Mucosa of stomach (tissue), 1 donor: ENCODE measurements around the gene CHST8.

Experiments used
- H3K27me3 ChIP-seq: one replicate; pipeline ENCODE4 v1.7.0; 2013; ENCODE audit warnings: mild to moderate bottlenecking, low read length; ENCODE audit not compliant: control insufficient read depth, insufficient read depth
- H3K36me3 ChIP-seq: one replicate; pipeline ENCODE4 v1.7.0; 2013; ENCODE audit warnings: low read length; ENCODE audit not compliant: control insufficient read depth, insufficient read depth
- H3K4me1 ChIP-seq: one replicate; pipeline ENCODE4 v1.7.0; 2013; ENCODE audit warnings: mild to moderate bottlenecking, low read length; ENCODE audit not compliant: control insufficient read depth, insufficient read depth
- H3K4me3 ChIP-seq: one replicate; pipeline ENCODE4 v1.7.0; 2013; ENCODE audit warnings: low read length
- H3K9ac ChIP-seq: one replicate; pipeline ENCODE4 v1.7.0; 2013; ENCODE audit warnings: mild to moderate bottlenecking, low read length, moderate library complexity
- H3K9me3 ChIP-seq: one replicate; pipeline ENCODE4 v1.7.0; 2013; ENCODE audit warnings: mild to moderate bottlenecking, low read length, moderate library complexity; ENCODE audit not compliant: control insufficient read depth
- donor health status: Pancreatic carcinoma.

Gene CHST8

GRCh38 chr19:33794683-33795369 is 173.1 kb downstream of the CHST8 start:
- Histone ChIP-seq H3K9me3 (no peaks in the 10 kb centered on the region), H3K4me3 (peak overlapping the region; percentile 22), H3K9ac (peak overlapping the region; percentile 73), H3K36me3 (no peaks in the 10 kb centered on the region), H3K4me1 (peaks cover 9% of the 10 kb centered on the region), H3K27me3 (no peaks in the 10 kb centered on the region)

DNA sequence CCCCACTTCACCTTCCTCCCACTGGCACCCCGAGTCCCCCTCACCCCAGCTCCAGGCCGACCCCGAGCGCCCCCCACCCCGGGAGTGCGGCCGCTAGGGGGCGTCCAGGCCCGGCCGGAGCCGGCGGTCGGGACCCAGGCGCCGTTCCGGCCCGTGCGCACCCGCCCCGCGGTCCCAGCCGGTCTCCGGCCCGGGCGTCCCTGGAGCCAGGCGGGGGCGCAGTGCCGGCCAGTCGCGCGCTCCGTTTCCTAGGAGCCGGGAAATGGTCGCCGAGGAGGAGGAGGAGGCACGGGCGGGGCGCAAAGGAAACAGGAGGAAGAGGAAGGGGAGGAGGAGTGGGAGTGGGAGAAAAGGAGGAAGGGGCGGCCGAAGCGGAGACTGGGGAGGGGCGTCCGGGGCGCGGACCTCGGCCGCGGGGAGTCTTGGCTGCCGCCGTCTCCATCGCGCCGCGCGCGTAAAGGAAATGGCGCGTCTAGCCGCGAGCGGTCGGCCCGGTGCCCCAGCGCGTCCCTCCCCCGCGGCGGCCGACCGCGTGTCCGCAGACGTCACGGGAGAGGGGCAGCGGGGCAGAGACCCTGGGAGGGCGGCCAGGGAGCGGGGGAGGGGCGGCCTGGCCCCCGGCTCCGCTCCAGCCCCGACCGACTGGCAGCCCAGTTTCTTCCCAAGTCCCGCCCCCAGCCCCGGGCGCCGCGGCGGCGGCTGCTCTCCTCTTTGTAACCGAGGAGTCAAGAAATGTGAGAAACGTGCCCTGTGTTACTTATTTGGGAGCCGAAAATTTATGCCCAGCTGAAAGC is 173.8 kb downstream of the CHST8 start:
- Histone ChIP-seq H3K9ac (peak overlapping the region; percentile 73), H3K9me3 (no peaks in the 10 kb centered on the region), H3K36me3 (no peaks in the 10 kb centered on the region), H3K4me3 (peak overlapping the region; percentile 50), H3K27me3 (no peaks in the 10 kb centered on the region), H3K4me1 (peaks cover 9% of the 10 kb centered on the region)

- Histone ChIP-seq H3K27me3 (no peaks in the 10 kb centered on the region), H3K4me3 (peak within 1 kb of the TSS; percentile 50), H3K9me3 (no peaks in the 10 kb centered on the region), H3K36me3 (no peaks in the 10 kb centered on the region), H3K9ac (peak within 1 kb of the TSS; percentile 73), H3K4me1 (peaks cover 9% of the 10 kb centered on the region)
Observed at GRCh38 chr19:33796164-33796875, 174.6 kb downstream of the CHST8 start, which contains the start of gene KCTD15. KCTD15 (plus strand) TSS chr19:33796870; CDS start chr19:33800455, 3,585 bp downstream.

DNA sequence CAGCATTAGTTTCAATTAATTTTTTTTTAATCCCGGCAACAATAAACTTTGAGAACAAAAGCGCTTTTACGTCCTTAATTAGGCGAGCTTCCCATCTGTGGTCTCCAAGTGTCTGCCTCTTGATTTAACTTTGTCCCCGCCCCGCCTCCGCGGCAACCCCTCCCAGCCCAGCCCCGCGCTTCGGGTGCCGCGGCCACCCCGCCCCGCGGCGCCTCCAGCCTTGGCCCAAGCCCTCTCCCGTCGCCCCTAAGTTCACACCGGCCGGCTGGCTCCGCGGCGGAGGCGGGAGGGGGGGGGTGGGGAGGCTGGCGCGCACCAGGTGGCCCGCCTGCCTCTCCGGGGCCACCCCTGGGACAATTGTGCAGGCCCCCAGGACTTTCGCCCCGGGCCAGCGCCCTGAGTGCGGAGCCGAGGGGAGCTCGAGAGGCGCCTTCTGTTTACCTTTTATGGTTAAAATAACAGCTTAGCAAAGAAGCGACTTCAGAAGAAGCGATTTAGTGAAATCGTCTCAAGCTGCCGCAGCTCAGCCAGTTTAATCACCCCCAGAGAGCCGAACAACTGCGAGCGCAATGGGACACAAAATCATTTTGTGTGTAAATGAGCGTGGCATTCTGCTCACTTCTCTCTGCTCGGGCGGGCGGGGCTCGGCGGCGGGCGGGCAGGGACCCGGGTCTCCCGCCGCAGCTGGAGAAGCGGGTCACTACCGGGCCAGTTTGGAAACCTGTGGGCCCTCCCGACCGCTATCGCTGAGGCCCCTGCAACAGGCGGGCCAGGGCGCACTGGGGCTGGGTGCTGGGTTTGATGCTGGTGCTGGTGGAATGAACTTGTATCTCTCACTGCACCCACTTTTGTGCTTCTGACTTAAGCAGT is 176.3 kb downstream of the CHST8 start:
- Histone ChIP-seq H3K4me1 (peaks cover 14% of the 10 kb centered on the region), H3K9ac (peak overlapping the region; percentile 61)

DNA sequence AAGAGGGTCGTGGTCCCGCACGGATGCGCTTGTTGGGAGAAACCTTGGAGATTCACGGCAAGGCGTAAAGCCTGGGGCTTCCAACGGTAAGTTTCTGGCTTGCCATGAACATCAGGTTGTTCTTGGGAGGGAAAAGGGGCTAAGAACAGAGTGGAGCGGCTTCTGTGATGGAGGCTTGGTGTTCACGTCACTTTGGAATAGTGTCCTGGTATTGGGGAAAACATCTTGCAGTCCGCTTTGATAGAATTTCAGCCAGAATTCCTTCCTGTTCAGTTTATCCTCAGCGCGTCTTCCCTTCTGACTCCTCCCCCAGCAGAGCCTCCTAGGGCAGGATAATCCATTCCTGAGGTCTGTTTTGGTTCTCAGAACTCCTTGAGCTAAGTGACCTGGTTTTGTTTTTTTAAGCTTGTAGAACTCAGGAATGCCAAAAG is 176.9 kb downstream of the CHST8 start:
- H3K4me1 ChIP-seq, result peaks cover 20% of the 10 kb centered on the region
- H3K36me3 ChIP-seq, result no peaks in the 10 kb centered on the region
- H3K4me3 ChIP-seq, result no peak overlapping the region
- H3K9ac ChIP-seq, result peak overlapping the region; percentile 8
- H3K9me3 ChIP-seq, result no peaks in the 10 kb centered on the region
- H3K27me3 ChIP-seq, result no peaks in the 10 kb centered on the region

More for the DNA sequence above, 176.3 kb downstream of the CHST8 start:
- Histone ChIP-seq H3K4me3 (no peak overlapping the region), H3K36me3 (no peaks in the 10 kb centered on the region), H3K9me3 (no peaks in the 10 kb centered on the region), H3K27me3 (no peaks in the 10 kb centered on the region)

GRCh38 chr19:33799476-33799875 is 177.7 kb downstream of the CHST8 start:
- no peaks in the 10 kb centered on the region for H3K36me3 ChIP-seq
- peaks cover 26% of the 10 kb centered on the region for H3K4me1 ChIP-seq
- H3K27me3 ChIP-seq, result no peaks in the 10 kb centered on the region
- no peak overlapping the region for H3K9ac ChIP-seq
- no peak overlapping the region for H3K4me3 ChIP-seq
- H3K9me3 ChIP-seq, result no peaks in the 10 kb centered on the region

GRCh38 chr19:33800012-33800680 is 178.4 kb downstream of the CHST8 start:
- Histone ChIP-seq H3K4me1 (peaks cover 26% of the 10 kb centered on the region), H3K9ac (no peak overlapping the region), H3K9me3 (no peaks in the 10 kb centered on the region), H3K27me3 (no peaks in the 10 kb centered on the region), H3K36me3 (no peaks in the 10 kb centered on the region), H3K4me3 (no peak overlapping the region)

DNA sequence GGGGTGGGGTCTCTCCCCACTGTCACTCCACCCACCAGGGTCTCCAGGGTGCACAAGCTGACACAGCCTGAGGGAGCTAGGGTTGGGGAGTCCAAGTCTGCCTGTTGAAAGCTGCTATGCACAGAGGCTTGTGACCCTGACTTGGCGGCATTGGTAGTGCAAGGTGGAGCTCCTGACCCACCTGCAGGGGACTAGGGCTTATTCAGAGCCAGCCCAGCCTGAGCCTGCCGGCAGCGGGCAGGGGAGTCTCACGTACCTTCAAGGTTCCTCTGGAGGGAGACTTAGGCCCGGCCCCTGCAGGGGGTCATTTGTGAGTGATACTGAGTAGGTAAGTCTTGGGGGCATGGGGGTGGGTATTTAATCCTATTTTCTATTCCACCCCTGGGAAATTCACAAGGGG is 179.7 kb downstream of the CHST8 start:
- Histone ChIP-seq H3K4me3 (no peak overlapping the region), H3K4me1 (peaks cover 39% of the 10 kb centered on the region), H3K27me3 (no peaks in the 10 kb centered on the region), H3K36me3 (no peaks in the 10 kb centered on the region), H3K9ac (no peak overlapping the region), H3K9me3 (no peaks in the 10 kb centered on the region)

DNA sequence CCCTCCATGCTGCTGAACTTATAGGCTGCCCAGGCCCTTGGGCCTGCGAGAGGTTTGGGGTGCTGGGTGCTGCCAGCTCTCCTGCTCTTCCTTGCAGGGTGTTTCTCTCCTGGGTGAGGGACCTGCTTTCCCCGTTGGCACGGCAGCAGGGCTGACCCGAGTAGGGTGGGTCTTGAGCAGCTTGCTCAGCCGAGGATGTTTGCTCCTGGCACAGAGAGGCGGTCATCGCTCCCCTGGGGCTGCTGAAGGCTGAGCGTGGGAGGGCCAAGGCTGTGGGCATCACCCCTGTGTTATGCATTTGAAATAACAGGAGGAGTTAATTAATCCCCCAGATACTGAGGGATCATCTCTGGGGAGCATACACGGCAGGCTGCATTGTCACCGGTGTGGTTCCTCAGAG is 180.2 kb downstream of the CHST8 start:
- Histone ChIP-seq H3K9me3 (no peaks in the 10 kb centered on the region), H3K4me1 (peaks cover 45% of the 10 kb centered on the region), H3K36me3 (no peaks in the 10 kb centered on the region), H3K9ac (no peak overlapping the region), H3K27me3 (no peaks in the 10 kb centered on the region), H3K4me3 (no peak overlapping the region)

- Histone ChIP-seq H3K36me3 (no peaks in the 10 kb centered on the region), H3K9me3 (no peaks in the 10 kb centered on the region), H3K9ac (no peak overlapping the region), H3K27me3 (no peaks in the 10 kb centered on the region), H3K4me3 (no peak overlapping the region), H3K4me1 (peaks cover 47% of the 10 kb centered on the region)
Observed at GRCh38 chr19:33802801-33803200, 181.0 kb downstream of the CHST8 start.

GRCh38 chr19:33803383-33803782 is 181.6 kb downstream of the CHST8 start:
- Histone ChIP-seq H3K36me3 (no peaks in the 10 kb centered on the region), H3K9me3 (no peaks in the 10 kb centered on the region), H3K27me3 (no peaks in the 10 kb centered on the region), H3K9ac (peak overlapping the region; percentile 35), H3K4me1 (peaks cover 47% of the 10 kb centered on the region), H3K4me3 (no peak overlapping the region)
